Activated T-helper 9 cell treated with anti-CD3 and anti-CD28 coated beads, Interleukin-2, amount 50 U/mL, for 16 hours (primary cell): ENCODE results near the gene MFGE8.

ENCODE experiments used
- DNase-seq: peaks from one replicate; pipeline ENCODE4 v3.0.0-alpha.2; 2020; ENCODE audit warnings: low read depth

MFGE8 gene

GRCh38 chr15:88898736-88899135, 14.4 kb downstream of the MFGE8 start:
- no peak for DNase-seq

DNA sequence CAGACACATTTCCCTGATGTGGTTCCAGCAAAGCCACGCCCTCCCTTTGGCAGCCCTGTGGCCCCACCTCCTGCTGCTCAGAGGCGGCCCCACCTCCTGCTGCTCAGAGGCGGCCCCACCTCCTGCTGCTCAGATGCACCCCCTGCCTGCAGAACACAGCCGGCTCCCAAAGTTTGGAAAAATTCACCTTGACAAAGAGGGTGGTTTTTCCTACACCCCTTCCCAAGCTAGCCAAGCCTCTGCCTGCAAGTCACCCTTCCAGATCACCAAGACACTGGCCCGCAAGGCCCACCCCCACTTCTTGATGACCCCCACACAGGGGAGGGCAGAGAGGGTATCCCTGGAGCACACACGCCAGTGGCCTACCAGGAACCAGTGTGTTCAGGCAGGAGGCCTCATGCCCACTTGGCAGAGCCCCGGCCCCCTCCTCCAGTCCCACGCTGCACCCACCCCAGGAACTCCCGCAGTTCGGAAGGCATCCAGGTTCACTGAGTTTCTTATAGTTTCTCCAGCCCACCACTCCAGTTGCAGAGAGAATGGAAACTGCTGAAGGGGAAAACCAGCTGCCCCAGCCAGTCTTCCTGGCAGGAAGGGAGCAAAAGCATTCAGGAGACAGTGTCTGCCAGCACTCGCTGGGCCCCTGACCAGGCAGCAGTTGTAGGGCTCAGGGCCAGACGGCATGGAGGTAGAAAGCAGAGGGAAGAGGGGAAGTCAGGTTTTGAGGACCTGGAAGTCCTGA, 15.6 kb downstream of the MFGE8 start:
- DNase-seq, result peak; percentile 62

- DNase-seq, result no peak
Measured at GRCh38 chr15:88897142-88897455, 16.1 kb downstream of the MFGE8 start.

DNA sequence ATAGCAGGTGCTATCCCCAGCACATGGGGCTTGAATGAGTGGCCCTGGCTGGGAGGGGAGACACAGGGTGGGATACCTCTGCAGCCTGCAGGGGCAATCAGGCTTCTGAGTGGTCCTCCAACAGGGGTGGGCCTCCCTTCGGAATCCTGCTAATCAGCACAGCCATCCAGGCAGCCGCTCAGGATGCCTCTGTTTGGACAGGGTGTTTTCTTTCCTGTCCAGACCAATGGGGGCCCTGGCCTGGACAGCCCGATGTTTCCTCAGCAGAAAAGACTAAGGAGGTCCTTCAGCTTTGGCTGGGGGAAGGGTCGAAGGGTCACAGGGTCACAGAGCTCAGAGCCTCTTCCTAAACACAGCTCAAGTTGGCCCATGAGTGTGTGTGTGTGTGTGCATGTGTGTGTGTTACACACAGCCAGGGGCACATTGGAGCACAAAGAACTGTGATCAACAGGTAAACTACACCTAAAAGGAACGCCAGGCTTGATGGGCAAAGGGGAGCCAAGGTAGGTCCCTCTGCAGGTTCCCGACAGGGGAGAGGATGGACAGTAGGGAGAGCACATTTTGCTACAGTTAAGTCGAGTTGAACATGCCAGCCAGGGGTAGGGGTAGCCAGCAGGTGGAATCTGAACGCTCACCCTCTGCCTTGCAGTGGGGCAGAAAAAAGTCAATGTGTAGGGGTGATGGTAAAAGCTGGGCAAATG, 16.7 kb downstream of the MFGE8 start:
- no peak for DNase-seq

DNA sequence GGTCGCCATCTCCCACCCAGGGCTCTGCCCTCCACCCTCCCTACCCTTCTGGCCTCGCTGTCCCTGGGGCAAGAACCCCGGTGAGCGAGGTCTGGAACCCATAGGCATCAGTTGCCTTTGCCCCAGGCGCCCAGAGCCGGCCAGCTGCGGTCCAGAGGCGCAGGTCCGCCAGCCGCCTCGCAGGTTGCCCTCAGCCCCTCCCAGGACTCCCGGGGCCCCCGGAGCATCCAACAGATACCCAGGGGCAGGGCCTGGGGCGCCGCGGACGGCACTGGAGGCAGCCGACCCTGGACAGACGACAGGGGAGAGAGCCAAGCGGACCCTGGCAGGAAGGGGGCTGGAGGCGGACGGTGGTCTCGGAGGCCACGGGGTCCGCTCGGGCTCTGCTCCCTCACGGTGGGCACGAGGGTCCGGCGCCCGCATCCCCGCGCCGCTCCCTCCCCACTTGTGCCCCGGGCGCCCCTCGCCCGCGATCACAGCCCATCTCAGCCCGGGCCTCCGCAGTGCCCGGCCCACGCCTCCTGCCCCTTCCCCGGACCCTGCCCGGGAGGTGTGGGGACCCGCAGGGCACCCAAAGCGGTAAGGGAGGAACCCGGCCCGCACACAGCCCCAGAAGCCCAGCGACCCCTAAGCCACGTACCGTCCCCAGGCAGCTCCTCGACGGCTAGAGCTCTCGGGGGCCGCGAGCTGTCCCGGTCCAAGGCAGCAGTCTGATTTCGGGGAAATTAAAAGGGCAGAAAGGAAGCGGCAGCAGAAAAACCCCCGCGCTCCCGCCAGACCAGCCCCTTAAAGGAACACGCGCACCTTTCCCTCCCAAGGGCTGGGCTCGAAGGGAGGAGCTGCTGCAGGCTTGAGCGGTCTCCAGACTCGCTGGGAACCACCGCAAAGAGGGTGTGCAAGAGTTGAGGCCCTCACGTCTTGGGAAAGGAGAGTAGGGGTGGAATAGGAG, 18.1 kb downstream of the MFGE8 start, which contains the start of gene HAPLN3:
Gene HAPLN3 (minus strand): TSS at position 726 of the 949 bp plus-strand sequence. CDS start 8,246 bp downstream, outside the sequence.
- peak; percentile 49 for DNase-seq

- peak; percentile 74 for DNase-seq
Measured at GRCh38 chr15:88894348-88894818, 18.8 kb downstream of the MFGE8 start.

- no peak for DNase-seq
Measured at GRCh38 chr15:88891540-88892254, 21.5 kb downstream of the MFGE8 start.

DNA sequence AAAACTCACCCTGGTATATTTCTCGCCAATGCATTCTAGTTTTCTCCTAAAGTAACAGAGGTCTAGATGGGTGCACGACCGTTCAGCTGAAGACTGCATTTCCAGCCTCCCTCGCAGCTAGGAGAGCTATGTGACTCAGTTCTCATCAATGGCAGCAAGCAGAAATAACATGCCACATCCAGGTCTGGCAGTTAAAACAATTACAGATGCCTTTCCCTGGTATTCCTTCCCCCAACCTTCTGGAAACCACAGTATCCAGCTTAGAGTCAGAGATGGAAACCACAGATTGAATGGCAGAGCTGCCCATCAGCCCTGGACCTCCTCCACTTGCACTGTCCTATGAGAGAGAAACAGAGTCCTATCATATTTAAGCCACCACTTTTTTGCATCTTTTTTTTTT, 22.7 kb downstream of the MFGE8 start:
- DNase-seq, result no peak

GRCh38 chr15:88888719-88889118, 24.5 kb downstream of the MFGE8 start:
- no peak for DNase-seq

GRCh38 chr15:88887068-88887580, 26.1 kb downstream of the MFGE8 start:
- no peak for DNase-seq

GRCh38 chr15:88882785-88883184, 30.4 kb downstream of the MFGE8 start:
- DNase-seq, result no peak

DNA sequence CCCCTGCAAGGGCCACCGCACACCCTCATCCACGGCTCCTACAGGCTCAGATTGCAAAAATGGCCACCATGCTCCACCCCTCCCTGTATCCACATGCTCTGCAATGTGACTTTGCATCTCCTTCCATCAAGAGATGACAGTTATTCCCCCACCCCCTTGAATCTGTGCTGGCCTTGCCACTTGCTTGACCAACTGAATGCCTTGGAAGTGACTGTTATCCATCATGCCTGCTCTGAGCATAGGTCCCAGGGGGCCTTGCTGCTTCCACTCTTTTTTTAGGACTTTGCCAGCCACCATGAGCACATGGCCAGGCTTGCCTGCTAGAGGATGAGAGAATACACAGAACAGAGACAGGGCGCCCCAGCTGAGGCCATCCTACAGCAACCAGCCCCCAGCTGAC, 31.4 kb downstream of the MFGE8 start:
- no peak for DNase-seq

- no peak for DNase-seq
Measured at GRCh38 chr15:88880944-88881740, 32.0 kb downstream of the MFGE8 start.

DNA sequence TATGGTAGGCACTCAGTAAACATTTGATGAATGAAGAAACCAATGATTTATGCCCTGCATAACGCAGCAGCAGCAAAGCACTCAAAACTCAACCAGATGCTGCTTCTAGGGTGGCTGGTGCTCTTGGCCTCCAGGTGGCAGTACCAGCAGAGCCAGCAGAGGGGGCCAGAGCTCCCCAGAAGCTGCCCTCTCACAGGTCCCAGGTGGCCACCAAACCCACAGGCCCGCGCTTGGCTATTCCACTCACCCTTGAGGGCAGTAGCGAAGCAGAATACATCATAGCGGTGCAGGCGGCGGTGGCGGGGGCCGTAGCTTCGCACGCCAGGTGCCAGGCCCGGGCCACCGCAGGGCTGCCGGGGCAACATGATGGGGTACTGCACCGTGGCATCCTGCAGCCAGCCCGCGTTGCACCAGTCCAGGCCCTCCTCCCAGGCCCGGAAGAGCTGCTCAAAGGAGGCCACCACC, 34.4 kb downstream of the MFGE8 start:
- no peak for DNase-seq

- DNase-seq, result no peak
Measured at GRCh38 chr15:88877906-88878305, 35.3 kb downstream of the MFGE8 start.

GRCh38 chr15:88877415-88877814, 35.8 kb downstream of the MFGE8 start:
- DNase-seq, result no peak

DNA sequence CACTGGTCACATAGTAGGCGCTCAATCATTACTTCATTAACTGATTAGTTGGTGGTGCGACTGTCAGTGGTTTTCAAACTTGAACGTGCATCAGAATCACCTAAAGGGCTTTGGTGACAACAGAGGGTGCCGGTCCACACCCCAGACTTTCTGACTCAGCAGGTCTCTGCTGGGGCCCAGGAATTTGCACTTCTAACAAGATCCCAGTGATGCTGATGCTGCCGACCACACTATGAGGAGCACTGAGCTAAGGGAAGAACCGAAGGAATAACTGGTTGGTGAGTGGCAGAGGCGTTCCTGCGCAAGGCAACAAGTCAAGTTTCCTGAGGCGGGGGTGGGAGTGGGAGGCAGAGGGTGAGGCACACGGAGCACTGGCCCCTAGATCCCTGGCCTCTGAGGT, 36.6 kb downstream of the MFGE8 start:
- no peak for DNase-seq

DNA sequence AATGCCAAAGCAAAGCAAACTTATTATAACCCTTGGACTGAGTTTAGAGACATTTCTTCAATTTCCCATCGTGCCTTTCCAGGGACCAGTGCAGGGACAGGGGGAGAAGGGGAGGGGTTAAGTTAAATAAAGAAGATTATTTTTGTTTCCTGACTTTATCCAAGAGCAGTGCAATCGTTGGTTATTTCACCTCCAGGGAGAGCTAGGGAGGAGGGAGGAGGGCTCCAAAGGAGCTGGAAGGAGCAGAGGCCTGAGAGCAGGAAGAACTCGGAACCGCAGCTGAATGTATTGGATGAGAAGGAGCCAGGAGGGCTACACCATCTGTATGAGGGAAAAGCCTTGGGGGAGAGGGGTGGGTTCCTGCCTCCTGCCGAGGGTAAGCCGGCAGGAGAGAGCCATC, 38.5 kb downstream of the MFGE8 start:
- no peak for DNase-seq

DNA sequence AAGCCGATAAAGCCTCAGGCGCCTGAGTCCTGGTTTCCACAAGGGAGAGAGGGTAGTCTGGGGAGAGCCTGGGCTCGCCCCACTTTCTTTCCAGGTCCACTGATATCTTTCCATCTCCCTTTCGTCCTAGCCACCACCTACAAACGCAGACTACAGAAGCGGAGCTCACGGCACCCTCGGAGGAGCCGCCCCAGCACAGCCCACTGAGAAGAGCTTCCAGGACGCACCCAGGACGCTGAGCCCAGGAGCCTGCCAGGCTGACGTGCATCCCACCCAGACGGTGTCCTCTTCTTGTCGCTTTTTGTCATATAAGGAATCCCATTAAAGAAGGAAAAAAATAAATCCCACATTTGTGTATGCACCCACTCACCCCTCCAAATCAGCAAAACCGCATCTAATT, 38.9 kb downstream of the MFGE8 start:
- no peak for DNase-seq

- no peak for DNase-seq
Measured at GRCh38 chr15:88873786-88874185, 39.4 kb downstream of the MFGE8 start.

- DNase-seq, result no peak
Measured at GRCh38 chr15:88872706-88873105, 40.5 kb downstream of the MFGE8 start.
